H1 (cell line): ENCODE results near the gene SEC14L6. TPM values are rescaled to one million over a fixed set of nuclear protein-coding genes. Genes with fewer than 3 reads are reported as not detected.
A peak's percentile ranks its signal among the peaks of the same experiment; 100 is the strongest.

ENCODE experiments used
- CTCF ChIA-PET: fragments of 300-600 bp; sonication (Branson Sonifier 250); formaldehyde crosslinking; loops from one replicate; lab custom pipeline; 2021; ENCODE audit not compliant: partially characterized antibody; lab: Charles Lee
- POLR2A ChIA-PET: fragments of 300-600 bp; sonication (Branson Sonifier 250); formaldehyde crosslinking; loops from one replicate; lab custom pipeline; 2021; ENCODE audit warnings: inconsistent platforms; ENCODE audit not compliant: partially characterized antibody; lab: Charles Lee
- DNase-seq, 2 experiments: peaks; one replicate each; pipeline versions ENCODE4 v3.0.0 to v3.0.0-alpha.2; 2010 to 2022; ENCODE audit warnings: low spot score in 2 of 2, low read depth in 1 of 2, mixed read lengths in 1 of 2
- FAIRE-seq: peaks from 2 replicates; lab custom pipeline; 2011; peaks lifted over from hg19 to GRCh38; lab: Jason Lieb, UNC
- H2AFZ ChIP-seq: 2 replicates; pipeline ENCODE4 v1.8.1; 2012; ENCODE audit warnings: low read length, inconsistent platforms
- H2AK5ac ChIP-seq: 2 replicates; pipeline ENCODE4 v1.6.1; 2013; ENCODE audit warnings: low read depth, low read length
- H2BK120ac ChIP-seq: replicated peaks from 2 replicates; pipeline ENCODE3; 2013; ENCODE audit warnings: low read depth, low read length, inconsistent platforms
- H2BK12ac ChIP-seq: 2 replicates; pipeline ENCODE4 v1.6.1; 2013; ENCODE audit warnings: low read depth, low read length
- H2BK15ac ChIP-seq: 2 replicates; pipeline ENCODE4 v1.6.1; 2013; ENCODE audit warnings: low read length
- H2BK20ac ChIP-seq: 2 replicates; pipeline ENCODE4 v1.6.1; 2013; ENCODE audit warnings: low read length
- H2BK5ac ChIP-seq: 2 replicates; pipeline ENCODE4 v1.6.1; 2013; ENCODE audit warnings: low read depth, low read length
- H3K14ac ChIP-seq: 2 replicates; pipeline ENCODE4 v1.6.1; 2013; ENCODE audit warnings: inconsistent platforms; ENCODE audit not compliant: insufficient read length
- H3K18ac ChIP-seq: 2 replicates; pipeline ENCODE4 v1.6.1; 2013; ENCODE audit warnings: low read length; ENCODE audit errors: extremely low read depth
- H3K23ac ChIP-seq: 2 replicates; pipeline ENCODE4 v1.6.1; 2013; ENCODE audit warnings: inconsistent platforms; ENCODE audit not compliant: insufficient read length
- H3K23me2 ChIP-seq: 2 replicates; pipeline ENCODE4 v1.6.1; 2013; ENCODE audit warnings: low read depth, low read length
- H3K27ac ChIP-seq: 2 replicates; pipeline ENCODE4 v1.6.1; 2011; ENCODE audit warnings: low read depth, low read length, inconsistent platforms
- H3K27me3 ChIP-seq, 4 experiments: replicated peaks in 1 of 4; 1 replicate in 1 of 4; 2 replicates in 3 of 4; pipeline versions ENCODE4 v1.6.1 to v1.8.1; 2011 to 2013; ENCODE audit warnings: low read length in 3 of 4, mild to moderate bottlenecking in 3 of 4, inconsistent platforms in 2 of 4, mixed read lengths in 2 of 4, moderate library complexity in 1 of 4; ENCODE audit not compliant: control insufficient read depth in 3 of 4, insufficient read depth in 3 of 4; ENCODE audit errors: extremely low read depth in 1 of 4
- H3K36me3 ChIP-seq, 4 experiments: 2 replicates each; pipeline versions ENCODE4 v1.6.1 to v1.8.1; 2011 to 2013; ENCODE audit warnings: mild to moderate bottlenecking in 4 of 4, low read length in 3 of 4, moderate library complexity in 2 of 4, control low read depth in 1 of 4, inconsistent platforms in 1 of 4; ENCODE audit not compliant: insufficient read depth in 4 of 4, control insufficient read depth in 2 of 4
- H3K4ac ChIP-seq: replicated peaks from 2 replicates; pipeline ENCODE3; 2013; ENCODE audit warnings: low read length, low read depth, mixed read lengths, inconsistent platforms; ENCODE audit not compliant: insufficient read length
- H3K4me1 ChIP-seq, 4 experiments: replicated peaks in 1 of 4; 1 replicate in 1 of 4; 2 replicates in 3 of 4; pipeline versions ENCODE4 v1.6.1 to v1.8.1; 2011 to 2013; ENCODE audit warnings: low read length in 3 of 4, inconsistent platforms in 2 of 4, mixed read lengths in 1 of 4; ENCODE audit not compliant: insufficient read depth in 4 of 4, control insufficient read depth in 3 of 4
- H3K4me2 ChIP-seq, 2 experiments: 2 replicates each; pipeline versions ENCODE4 v1.6.1 to v1.8.1; 2011 to 2013; ENCODE audit warnings: low read depth in 2 of 2, low read length in 2 of 2, control low read depth in 1 of 2, inconsistent platforms in 1 of 2, mild to moderate bottlenecking in 1 of 2; ENCODE audit not compliant: insufficient read depth in 1 of 2
- H3K4me3 ChIP-seq, 4 experiments: fragments of 200-600, 300-600 bp in 1 of 4; sonication (generic), shearing (Covaris generic), sonication (Bioruptor Twin) in 1 of 4; 2 replicates each; pipeline versions ENCODE4 v1.5.1 to v1.8.1; 2011 to 2016; ENCODE audit warnings: low read length in 4 of 4, low read depth in 3 of 4, control low read depth in 2 of 4, inconsistent platforms in 2 of 4, mild to moderate bottlenecking in 2 of 4, mixed read lengths in 1 of 4, moderate library complexity in 1 of 4; ENCODE audit not compliant: insufficient read depth in 2 of 4; ENCODE audit errors: extremely low read depth in 1 of 4
- H3K56ac ChIP-seq: replicated peaks from 2 replicates; pipeline ENCODE3; 2013; ENCODE audit warnings: low read depth, mild to moderate bottlenecking, mixed read lengths, low read length, inconsistent platforms; ENCODE audit not compliant: insufficient read length
- H3K79me1 ChIP-seq: 2 replicates; pipeline ENCODE4 v1.6.1; 2013; ENCODE audit warnings: low read depth, low read length, control low read depth
- H3K79me2 ChIP-seq, 2 experiments: 2 replicates each; pipeline versions ENCODE4 v1.6.1 to v1.8.1; 2012 to 2013; ENCODE audit warnings: low read length in 2 of 2, mild to moderate bottlenecking in 2 of 2, inconsistent platforms in 1 of 2; ENCODE audit not compliant: insufficient read depth in 2 of 2, control insufficient read depth in 1 of 2
- H3K9ac ChIP-seq, 4 experiments: replicated peaks in 1 of 4; 1 replicate in 1 of 4; 2 replicates in 3 of 4; pipeline versions ENCODE4 v1.6.1 to v1.8.1; 2011 to 2013; ENCODE audit warnings: low read depth in 3 of 4, low read length in 3 of 4, control low read depth in 2 of 4, mild to moderate bottlenecking in 2 of 4, moderate library complexity in 2 of 4, inconsistent platforms in 1 of 4; ENCODE audit errors: extremely low read depth in 1 of 4
- H3K9me3 ChIP-seq, 2 experiments: 2 replicates each; pipeline versions ENCODE4 v1.6.1 to v1.8.1; 2012 to 2013; ENCODE audit warnings: mild to moderate bottlenecking in 2 of 2, moderate library complexity in 2 of 2, control low read depth in 1 of 2, inconsistent platforms in 1 of 2, low read depth in 1 of 2, low read length in 1 of 2, mixed read lengths in 1 of 2; ENCODE audit not compliant: insufficient read depth in 2 of 2
- H4K20me1 ChIP-seq, 2 experiments: replicated peaks in 1 of 2; 2 replicates each; pipeline versions ENCODE3 to v1.8.1; 2011 to 2013; ENCODE audit warnings: inconsistent platforms in 2 of 2, low read length in 2 of 2, mild to moderate bottlenecking in 1 of 2; ENCODE audit not compliant: insufficient read depth in 2 of 2, control insufficient read depth in 1 of 2
- H4K5ac ChIP-seq: 2 replicates; pipeline ENCODE4 v1.6.1; 2013; ENCODE audit warnings: low read length, low read depth, mixed read lengths, inconsistent platforms; ENCODE audit not compliant: insufficient read length
- H4K8ac ChIP-seq: 2 replicates; pipeline ENCODE4 v1.8.0; 2013; ENCODE audit warnings: mild to moderate bottlenecking, moderate library complexity, low read length, inconsistent platforms; ENCODE audit not compliant: insufficient read depth; ENCODE audit errors: extremely low read depth
- H4K91ac ChIP-seq: replicated peaks from 2 replicates; pipeline ENCODE3; 2013; ENCODE audit warnings: low read length, mixed read lengths, inconsistent platforms; ENCODE audit not compliant: insufficient read length
- ASH2L ChIP-seq: fragments of 200-600, 300-600 bp; sonication (generic); IDR thresholded peaks from one replicate; pipeline ENCODE4 v1.7.1; 2017; ENCODE audit warnings: low read length
- CBX8 ChIP-seq: fragments of 300-800, 300-1000 bp; sonication (generic); IDR thresholded peaks from 2 replicates; pipeline ENCODE4 v1.7.1; 2016; ENCODE audit warnings: low read depth, low read length, borderline replicate concordance
- CEBPB ChIP-seq: IDR thresholded peaks from 2 replicates; pipeline ENCODE4 v1.6.1; 2012; ENCODE audit warnings: low read depth, low read length
- CHD1 ChIP-seq: IDR thresholded peaks from 2 replicates; pipeline ENCODE4 v1.6.1; 2012; ENCODE audit warnings: low read depth, low read length, improper control_type of control experiment
- MAX ChIP-seq: IDR thresholded peaks from 2 replicates; pipeline ENCODE4 v1.6.1; 2012; ENCODE audit warnings: inconsistent platforms
- POU5F1 ChIP-seq: IDR thresholded peaks from 2 replicates; pipeline ENCODE4 v1.6.1; 2011; ENCODE audit warnings: low read depth, mild to moderate bottlenecking, low read length, moderate library complexity
- RFX5 ChIP-seq: IDR thresholded peaks from 2 replicates; pipeline ENCODE4 v1.6.1; 2011; ENCODE audit warnings: low read depth, low read length, improper control_type of control experiment, borderline replicate concordance
- SP1 ChIP-seq: IDR thresholded peaks from 2 replicates; pipeline ENCODE4 v1.6.1; 2011; ENCODE audit warnings: low read depth, low read length
- TAF1 ChIP-seq: IDR thresholded peaks from 2 replicates; pipeline ENCODE4 v1.6.1; 2011; ENCODE audit warnings: mild to moderate bottlenecking, low read depth, low read length
- TCF12 ChIP-seq: IDR thresholded peaks from 2 replicates; pipeline ENCODE4 v1.6.1; 2011; ENCODE audit warnings: low read depth, mild to moderate bottlenecking, low read length
- USF2 ChIP-seq: IDR thresholded peaks from 2 replicates; pipeline ENCODE4 v1.6.1; 2011; ENCODE audit warnings: low read length, improper control_type of control experiment
- YY1 ChIP-seq: IDR thresholded peaks from 2 replicates; pipeline ENCODE4 v1.6.1; 2011; ENCODE audit warnings: low read depth, mild to moderate bottlenecking, low read length
- WGBS, 2 experiments: shearing (Covaris generic) in 1 of 2; methylation state at CpG; one replicate each; pipeline versions ENCODE4 v1.1.6 to v1.1.7; 2013 to 2015; ENCODE audit warnings: low lambda C conversion rate in 2 of 2, mixed read lengths in 2 of 2, inconsistent platforms in 1 of 2, low coverage in 1 of 2, missing lambda C conversion rate in 1 of 2; ENCODE audit not compliant: insufficient replicate concordance in 2 of 2, insufficient coverage in 1 of 2, insufficient read length in 1 of 2; ENCODE audit errors: extremely low coverage in 1 of 2, missing lambda C conversion rate in 1 of 2; 5-methylcytosine and 5-hydroxymethylcytosine counted together
- polyA plus RNA-seq, 7 experiments: library from polyadenylated mRNA; depleted of rRNA in 3 of 7; stranded (reverse) in 5 of 7; unstranded in 2 of 7; fragments of >200 nt in 5 of 7; fragments of 200-250 nt in 2 of 7; gene quantifications; 1 replicate in 5 of 7; 2 replicates in 1 of 7; 4 replicates in 1 of 7; pipeline versions ENCODE4 v1.2.1 to v1.2.3, GENCODE V29; 2011 to 2013; ENCODE audit warnings: missing spikeins in 2 of 7, mixed read lengths in 2 of 7
- total RNA-seq: library from RNA; stranded (reverse); fragmentation: NEBNext Ultra II Directional; extraction: Animal tissue kit (Norgen Biotek cat#: 25700); gene quantifications from 2 replicates; pipeline ENCODE4 v1.2.1, GENCODE V29; 2021

Gene SEC14L6
- total and polyA plus RNA-seq, 2 of the 8 experiments (the other 6 are each of a cell fraction or from before 2014, with no cell fraction given), result 0.63 to 2.1 TPM

- no peak overlapping the region for H2AFZ ChIP-seq
- WGBS, 2 experiments, result 90% methylated on average over 6 of the region's 6 CpGs; no CpG with 5 or more reads in 1 of the 2 experiments
These were observed 13.3 kb upstream of the SEC14L6 start for GRCh38 chr22:30559889-30560288.

More at GRCh38 chr22:30559889-30560288, 13.3 kb upstream of the SEC14L6 start:
- DNase-seq (no peak), FAIRE-seq (no peak)
- Histone ChIP-seq H4K20me1 (peaks cover 0 to 2% of the 10 kb centered on the region in 2 experiments), H3K36me3 (peaks cover 0 to 6% (median 0%) of the 10 kb centered on the region in 4 experiments; a peak in 1 of 8 replicates), H3K23me2 (no peaks in the 10 kb centered on the region; the same call in 1 of the 2 replicates), H2BK20ac (no peak overlapping the region), H2BK12ac (peak overlapping the region; percentile 63; the same call in 1 of the 2 replicates), H4K5ac (no peak overlapping the region), H2BK120ac (no peak overlapping the region), H3K27ac (no peak overlapping the region; the same call in 1 of the 2 replicates), H3K79me2 (no peaks in the 10 kb centered on the region), H2AK5ac (no peak overlapping the region), H3K18ac (0 out of 2 replicates have a peak overlapping the region, but pooled peaks have one; percentile 7), H3K14ac (no peak overlapping the region), H3K27me3 (no peaks in the 10 kb centered on the region), H4K91ac (peak overlapping the region; percentile 93), H3K9ac (no peak overlapping the region), H4K8ac (0 out of 2 replicates have a peak overlapping the region, but pooled peaks have one; percentile 11), H2BK15ac (peak overlapping the region; percentile 46; the same call in 1 of the 2 replicates), H3K9me3 (no peaks in the 10 kb centered on the region), H3K4me1 (peaks cover 0 to 21% (median 12%) of the 10 kb centered on the region in 4 experiments; a peak in 6 of 7 replicates), H3K79me1 (no peaks in the 10 kb centered on the region), H2BK5ac (peak overlapping the region; percentile 40; the same call in 1 of the 2 replicates), H3K56ac (no peak overlapping the region), H3K4me2 (no peak overlapping the region), H3K4me3 (no peak overlapping the region), H3K4ac (no peak overlapping the region), H3K23ac (no peak overlapping the region)
- TF ChIP-seq USF2, result no peak
- no peak for TF ChIP-seq YY1
- TF ChIP-seq POU5F1, result no peak
- no peak for TF ChIP-seq SP1
- TF ChIP-seq TAF1, result no peak
- TF ChIP-seq RFX5, result no peak
- no peak for TF ChIP-seq CHD1
- TF ChIP-seq MAX, result no peak
- no peak for TF ChIP-seq CEBPB
- no peak for TF ChIP-seq CBX8
- no peak for TF ChIP-seq TCF12
- no peak for TF ChIP-seq ASH2L
- CTCF ChIA-PET, result interaction anchor here (1.2 to 1.6 kb wide), 2 partner anchors 11 to 195 kb away, joined by 3 read pairs; no protein-coding TSS in a partner anchor
- POLR2A ChIA-PET, result no interaction called here
